HepG2 (cell line): Measurements from ENCODE around the gene CDK2AP2. TPM values are rescaled to one million over a fixed set of nuclear protein-coding genes. Genes with fewer than 3 reads are reported as not detected.

Source experiments
- BORCS8-MEF2B ChIP-seq: sonication (generic); formaldehyde crosslinking; IDR thresholded peaks from 2 replicates; pipeline ENCODE4 v1.8.0; 2022; ENCODE audit warnings: mild to moderate bottlenecking, missing genetic modification reagents
- HMGA1 ChIP-seq: sonication (generic); formaldehyde crosslinking; conservative IDR thresholded peaks from 2 replicates; pipeline ENCODE4 v1.4.0; 2020; ENCODE audit warnings: missing genetic modification reagents
- KAT7 ChIP-seq: IDR thresholded peaks from 2 replicates; pipeline ENCODE4 v1.6.1; 2018; ENCODE audit warnings: borderline replicate concordance, missing compliant biosample characterization
- NFE2L2 ChIP-seq: fragments of 150-350 bp; IDR thresholded peaks from 2 replicates; pipeline ENCODE4 v1.6.1; 2014; ENCODE audit warnings: low read length
- WIZ ChIP-seq: sonication (generic); formaldehyde crosslinking; IDR thresholded peaks from 2 replicates; pipeline ENCODE4 v1.5.1; 2020; ENCODE audit warnings: mild to moderate bottlenecking, missing genetic modification reagents
- ZNF34 ChIP-seq: sonication (generic); formaldehyde crosslinking; IDR thresholded peaks from 2 replicates; pipeline ENCODE4 v1.4.0; 2020; ENCODE audit warnings: mild to moderate bottlenecking, missing genetic modification reagents, borderline replicate concordance
- ZNF431 ChIP-seq: sonication (generic); formaldehyde crosslinking; IDR thresholded peaks from 2 replicates; pipeline ENCODE4 v1.9.0; 2022; ENCODE audit warnings: missing genetic modification reagents, low read depth, mild to moderate bottlenecking, borderline replicate concordance
- ZNF496 ChIP-seq: sonication (generic); formaldehyde crosslinking; IDR thresholded peaks from 2 replicates; pipeline ENCODE4 v1.8.1; 2023; ENCODE audit warnings: mild to moderate bottlenecking, moderate library complexity, missing genetic modification reagents; ENCODE audit not compliant: insufficient replicate concordance
- polyA plus RNA-seq, 8 experiments: library from polyadenylated mRNA; depleted of rRNA in 3 of 8; stranded (reverse) in 7 of 8; unstranded in 1 of 8; fragments of >200 nt; fragmentation: Illumina TruSeq in 4 of 8; extraction: Trizol in 4 of 8; gene quantifications; 2 replicates each; pipeline versions ENCODE4 v1.2.1 to v1.2.3, GENCODE V29; 2011 to 2016; ENCODE audit warnings: low read depth in 4 of 8, missing spikeins in 1 of 8, mixed read lengths in 1 of 8; ENCODE audit not compliant: insufficient read depth in 1 of 8
- total RNA-seq, 5 experiments: library from RNA; depleted of rRNA; stranded (reverse); fragments of >200 nt; fragmentation: Illumina TruSeq; extraction: Trizol; gene quantifications; 2 replicates each; pipeline ENCODE4 v1.2.3, GENCODE V29; 2016; ENCODE audit warnings: low read depth in 1 of 5
- TF ChIP-seq, protein P1 (sequence below): sonication (generic); formaldehyde crosslinking; IDR thresholded peaks from 2 replicates; pipeline ENCODE4 v1.4.0; 2020; ENCODE audit warnings: low read depth, missing genetic modification reagents
- TF ChIP-seq, protein P2 (sequence below): sonication (generic); formaldehyde crosslinking; conservative IDR thresholded peaks from 2 replicates; pipeline ENCODE4 v1.4.0; 2020; ENCODE audit warnings: missing genetic modification reagents
- TF ChIP-seq, protein P3 (sequence below): sonication (generic); formaldehyde crosslinking; IDR thresholded peaks from 2 replicates; pipeline ENCODE4 v1.8.0; 2022; ENCODE audit warnings: mild to moderate bottlenecking, missing genetic modification reagents; ENCODE audit not compliant: insufficient replicate concordance
- TF ChIP-seq, protein P4 (sequence below): sonication (generic); formaldehyde crosslinking; IDR thresholded peaks from 2 replicates; pipeline ENCODE4 v1.4.0; 2020; ENCODE audit warnings: missing genetic modification reagents, borderline replicate concordance
- TF ChIP-seq, protein P5 (sequence below): sonication (generic); formaldehyde crosslinking; IDR thresholded peaks from 2 replicates; pipeline ENCODE4 v1.5.0; 2020; ENCODE audit warnings: missing genetic modification reagents, mild to moderate bottlenecking, borderline replicate concordance

CDK2AP2 gene
- total and polyA plus RNA-seq, 2 of the 13 experiments (the other 11 are each of a cell fraction or from before 2014, with no cell fraction given) = 15.0 to 23.2 TPM

DNA sequence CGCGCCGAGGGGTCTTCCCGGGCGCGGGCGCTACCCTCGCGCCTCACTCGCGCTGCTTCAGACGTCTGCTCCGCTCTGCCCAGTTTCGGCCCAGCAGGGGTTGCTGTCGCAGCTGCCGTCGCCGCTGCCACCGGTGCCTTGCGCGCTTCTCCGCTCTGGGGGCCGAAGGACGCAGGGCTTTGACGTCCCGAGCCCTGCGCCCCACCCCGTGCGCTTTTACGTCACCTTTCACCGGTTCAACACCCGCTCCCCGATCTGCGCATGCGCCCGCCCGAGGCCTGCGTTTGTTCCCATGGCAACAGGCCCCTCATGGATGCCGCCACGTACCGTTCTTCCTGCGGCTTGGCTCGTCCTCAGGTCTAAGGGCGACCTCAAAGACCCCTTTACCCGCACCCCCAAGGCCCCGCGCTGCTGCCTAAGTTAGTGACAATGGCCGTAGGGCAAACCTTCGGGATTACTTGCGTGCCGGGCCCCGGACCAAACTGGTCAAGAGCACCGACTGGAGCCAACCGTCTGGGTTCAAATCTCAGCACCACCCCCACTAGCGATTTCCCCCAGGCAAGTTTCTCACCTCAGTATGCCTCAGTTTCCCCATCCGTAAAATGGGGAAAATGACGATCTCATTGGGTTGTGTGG, 642 bp upstream of the CDK2AP2 start (continued):
- TF ChIP-seq, protein P1, sequence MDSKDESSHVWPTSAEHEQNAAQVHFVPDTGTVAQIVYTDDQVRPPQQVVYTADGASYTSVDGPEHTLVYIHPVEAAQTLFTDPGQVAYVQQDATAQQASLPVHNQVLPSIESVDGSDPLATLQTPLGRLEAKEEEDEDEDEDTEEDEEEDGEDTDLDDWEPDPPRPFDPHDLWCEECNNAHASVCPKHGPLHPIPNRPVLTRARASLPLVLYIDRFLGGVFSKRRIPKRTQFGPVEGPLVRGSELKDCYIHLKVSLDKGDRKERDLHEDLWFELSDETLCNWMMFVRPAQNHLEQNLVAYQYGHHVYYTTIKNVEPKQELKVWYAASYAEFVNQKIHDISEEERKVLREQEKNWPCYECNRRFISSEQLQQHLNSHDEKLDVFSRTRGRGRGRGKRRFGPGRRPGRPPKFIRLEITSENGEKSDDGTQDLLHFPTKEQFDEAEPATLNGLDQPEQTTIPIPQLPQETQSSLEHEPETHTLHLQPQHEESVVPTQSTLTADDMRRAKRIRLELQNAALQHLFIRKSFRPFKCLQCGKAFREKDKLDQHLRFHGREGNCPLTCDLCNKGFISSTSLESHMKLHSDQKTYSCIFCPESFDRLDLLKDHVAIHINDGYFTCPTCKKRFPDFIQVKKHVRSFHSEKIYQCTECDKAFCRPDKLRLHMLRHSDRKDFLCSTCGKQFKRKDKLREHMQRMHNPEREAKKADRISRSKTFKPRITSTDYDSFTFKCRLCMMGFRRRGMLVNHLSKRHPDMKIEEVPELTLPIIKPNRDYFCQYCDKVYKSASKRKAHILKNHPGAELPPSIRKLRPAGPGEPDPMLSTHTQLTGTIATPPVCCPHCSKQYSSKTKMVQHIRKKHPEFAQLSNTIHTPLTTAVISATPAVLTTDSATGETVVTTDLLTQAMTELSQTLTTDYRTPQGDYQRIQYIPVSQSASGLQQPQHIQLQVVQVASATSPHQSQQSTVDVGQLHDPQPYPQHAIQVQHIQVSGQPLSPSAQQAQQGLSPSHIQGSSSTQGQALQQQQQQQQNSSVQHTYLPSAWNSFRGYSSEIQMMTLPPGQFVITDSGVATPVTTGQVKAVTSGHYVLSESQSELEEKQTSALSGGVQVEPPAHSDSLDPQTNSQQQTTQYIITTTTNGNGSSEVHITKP (CRISPR knock-in tag) = no peak
- TF ChIP-seq KAT7 (CRISPR knock-in tag) (no peak), HMGA1 (CRISPR knock-in tag) (no peak), ZNF431 (CRISPR knock-in tag) (no peak), WIZ (CRISPR knock-in tag) (no peak), ZNF34 (CRISPR knock-in tag) (peak; percentile 25; the same call in 1 of the 2 replicates), NFE2L2 (no peak), ZNF496 (CRISPR knock-in tag) (no peak), BORCS8-MEF2B (CRISPR knock-in tag) (peak; percentile 23; the same call in 1 of the 2 replicates)
- TF ChIP-seq, protein P2, sequence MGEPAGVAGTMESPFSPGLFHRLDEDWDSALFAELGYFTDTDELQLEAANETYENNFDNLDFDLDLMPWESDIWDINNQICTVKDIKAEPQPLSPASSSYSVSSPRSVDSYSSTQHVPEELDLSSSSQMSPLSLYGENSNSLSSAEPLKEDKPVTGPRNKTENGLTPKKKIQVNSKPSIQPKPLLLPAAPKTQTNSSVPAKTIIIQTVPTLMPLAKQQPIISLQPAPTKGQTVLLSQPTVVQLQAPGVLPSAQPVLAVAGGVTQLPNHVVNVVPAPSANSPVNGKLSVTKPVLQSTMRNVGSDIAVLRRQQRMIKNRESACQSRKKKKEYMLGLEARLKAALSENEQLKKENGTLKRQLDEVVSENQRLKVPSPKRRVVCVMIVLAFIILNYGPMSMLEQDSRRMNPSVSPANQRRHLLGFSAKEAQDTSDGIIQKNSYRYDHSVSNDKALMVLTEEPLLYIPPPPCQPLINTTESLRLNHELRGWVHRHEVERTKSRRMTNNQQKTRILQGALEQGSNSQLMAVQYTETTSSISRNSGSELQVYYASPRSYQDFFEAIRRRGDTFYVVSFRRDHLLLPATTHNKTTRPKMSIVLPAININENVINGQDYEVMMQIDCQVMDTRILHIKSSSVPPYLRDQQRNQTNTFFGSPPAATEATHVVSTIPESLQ = no peak
- TF ChIP-seq, protein P3, sequence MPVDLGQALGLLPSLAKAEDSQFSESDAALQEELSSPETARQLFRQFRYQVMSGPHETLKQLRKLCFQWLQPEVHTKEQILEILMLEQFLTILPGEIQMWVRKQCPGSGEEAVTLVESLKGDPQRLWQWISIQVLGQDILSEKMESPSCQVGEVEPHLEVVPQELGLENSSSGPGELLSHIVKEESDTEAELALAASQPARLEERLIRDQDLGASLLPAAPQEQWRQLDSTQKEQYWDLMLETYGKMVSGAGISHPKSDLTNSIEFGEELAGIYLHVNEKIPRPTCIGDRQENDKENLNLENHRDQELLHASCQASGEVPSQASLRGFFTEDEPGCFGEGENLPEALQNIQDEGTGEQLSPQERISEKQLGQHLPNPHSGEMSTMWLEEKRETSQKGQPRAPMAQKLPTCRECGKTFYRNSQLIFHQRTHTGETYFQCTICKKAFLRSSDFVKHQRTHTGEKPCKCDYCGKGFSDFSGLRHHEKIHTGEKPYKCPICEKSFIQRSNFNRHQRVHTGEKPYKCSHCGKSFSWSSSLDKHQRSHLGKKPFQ (CRISPR knock-in tag) = no peak
- TF ChIP-seq, protein P4, sequence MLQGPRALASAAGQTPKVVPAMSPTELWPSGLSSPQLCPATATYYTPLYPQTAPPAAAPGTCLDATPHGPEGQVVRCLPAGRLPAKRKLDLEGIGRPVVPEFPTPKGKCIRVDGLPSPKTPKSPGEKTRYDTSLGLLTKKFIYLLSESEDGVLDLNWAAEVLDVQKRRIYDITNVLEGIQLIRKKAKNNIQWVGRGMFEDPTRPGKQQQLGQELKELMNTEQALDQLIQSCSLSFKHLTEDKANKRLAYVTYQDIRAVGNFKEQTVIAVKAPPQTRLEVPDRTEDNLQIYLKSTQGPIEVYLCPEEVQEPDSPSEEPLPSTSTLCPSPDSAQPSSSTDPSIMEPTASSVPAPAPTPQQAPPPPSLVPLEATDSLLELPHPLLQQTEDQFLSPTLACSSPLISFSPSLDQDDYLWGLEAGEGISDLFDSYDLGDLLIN (CRISPR knock-in tag) = peak; percentile 94; the same call in 1 of the 2 replicates
- TF ChIP-seq, protein P5, sequence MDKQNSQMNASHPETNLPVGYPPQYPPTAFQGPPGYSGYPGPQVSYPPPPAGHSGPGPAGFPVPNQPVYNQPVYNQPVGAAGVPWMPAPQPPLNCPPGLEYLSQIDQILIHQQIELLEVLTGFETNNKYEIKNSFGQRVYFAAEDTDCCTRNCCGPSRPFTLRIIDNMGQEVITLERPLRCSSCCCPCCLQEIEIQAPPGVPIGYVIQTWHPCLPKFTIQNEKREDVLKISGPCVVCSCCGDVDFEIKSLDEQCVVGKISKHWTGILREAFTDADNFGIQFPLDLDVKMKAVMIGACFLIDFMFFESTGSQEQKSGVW (CRISPR knock-in tag) = no peak
